DMS 273 (cell line): Measurements from ENCODE around the gene BRD3OS.
"Not testable (repeated sequence)": the region's sequence is repeated elsewhere in the genome, so short reads cannot be mapped to it uniquely, and the experiment has no call there.

Experiments used
- DNase-seq: peaks from one replicate; lab custom pipeline; 2025; ENCODE audit not compliant: unreplicated experiment; lab: John Stamatoyannopoulos, UW

The BRD3OS gene

DNA sequence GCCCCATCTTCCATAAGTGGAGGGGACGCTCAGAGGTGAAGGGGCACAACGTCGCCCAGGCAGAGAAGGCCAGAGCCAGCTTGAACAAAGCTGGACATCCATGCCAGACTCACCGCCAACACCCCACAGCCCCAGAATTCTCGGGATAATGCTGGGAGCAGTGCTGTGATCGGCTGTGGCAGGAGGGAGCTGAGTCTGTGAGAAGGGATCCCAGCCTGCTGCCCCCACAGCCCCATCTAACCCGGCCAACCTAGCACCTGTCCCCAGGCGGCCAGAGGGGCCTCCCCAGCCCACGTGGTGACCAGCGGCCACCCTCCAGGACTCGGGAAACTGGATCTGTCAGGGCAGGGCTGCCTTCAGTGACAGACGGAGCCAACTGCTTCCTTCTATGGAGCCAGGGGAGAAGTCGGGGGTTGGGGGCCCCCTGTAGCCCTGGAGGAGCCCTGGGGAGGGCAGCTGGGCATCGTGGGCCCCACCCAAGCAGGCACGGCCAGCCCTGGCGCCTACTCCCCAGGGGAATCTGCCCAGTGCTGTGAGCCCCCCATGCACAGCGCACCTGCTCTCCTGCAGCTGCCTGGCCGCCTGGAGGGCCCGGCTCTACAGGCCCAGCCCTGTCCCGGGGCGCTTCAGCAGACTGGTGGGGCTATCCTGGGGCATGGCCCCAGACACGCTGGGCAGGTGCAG is 36.5 kb downstream of the BRD3OS start:
- no peak for DNase-seq

DNA sequence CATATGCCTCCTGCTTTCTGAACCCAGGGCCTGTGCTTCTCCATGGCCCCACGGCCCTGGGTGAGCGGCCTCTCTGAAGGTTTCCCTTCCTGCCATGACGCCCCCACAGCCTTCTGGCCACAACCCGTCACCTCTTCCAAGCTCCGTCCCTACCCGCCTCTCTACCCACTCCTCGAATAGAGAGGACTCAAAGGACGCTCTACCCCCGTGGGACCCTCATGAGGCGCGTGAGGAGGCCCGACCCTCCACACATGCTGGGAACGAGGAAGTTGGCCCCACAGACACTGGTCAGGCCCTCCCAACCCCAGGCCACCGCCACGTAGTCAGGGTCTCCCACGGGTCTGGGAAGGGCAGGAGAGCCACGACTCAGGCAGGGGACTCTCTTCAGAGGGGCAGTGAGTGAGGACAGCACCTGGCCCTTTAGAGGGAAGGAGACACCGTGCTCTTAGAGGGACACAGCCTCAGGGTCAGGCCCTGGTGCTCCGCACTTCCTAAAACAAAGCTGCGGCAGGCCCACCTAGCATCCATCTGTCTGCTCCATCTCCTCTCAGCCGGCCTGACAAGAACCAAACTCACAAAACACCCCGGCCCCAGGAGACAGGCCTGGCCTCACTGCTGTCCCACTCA is 37.3 kb downstream of the BRD3OS start:
- DNase-seq: no peak

DNA sequence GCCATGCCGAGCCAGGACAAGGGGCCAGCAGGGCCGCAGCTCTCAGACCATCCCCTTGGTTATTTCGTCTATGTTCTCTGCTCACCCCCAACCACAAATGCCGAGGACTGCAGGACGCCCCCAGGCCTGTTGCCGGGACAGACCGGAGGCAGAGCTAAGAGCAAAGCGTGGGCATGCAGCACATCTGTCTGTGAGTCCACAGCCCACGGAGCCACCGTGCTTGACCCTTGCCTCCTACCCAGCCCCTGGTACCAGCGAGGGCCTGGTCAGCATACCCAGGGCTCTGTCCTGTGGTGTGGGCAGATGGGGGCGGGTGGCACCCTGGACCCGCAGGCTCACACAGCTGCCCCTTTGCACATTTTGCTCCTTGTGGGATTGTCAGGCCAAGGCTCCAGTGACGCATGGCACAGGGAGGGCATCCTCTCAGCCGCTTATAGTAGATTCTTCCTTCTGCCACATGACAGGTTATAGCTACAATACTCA is 37.8 kb downstream of the BRD3OS start:
- no peak for DNase-seq

DNA sequence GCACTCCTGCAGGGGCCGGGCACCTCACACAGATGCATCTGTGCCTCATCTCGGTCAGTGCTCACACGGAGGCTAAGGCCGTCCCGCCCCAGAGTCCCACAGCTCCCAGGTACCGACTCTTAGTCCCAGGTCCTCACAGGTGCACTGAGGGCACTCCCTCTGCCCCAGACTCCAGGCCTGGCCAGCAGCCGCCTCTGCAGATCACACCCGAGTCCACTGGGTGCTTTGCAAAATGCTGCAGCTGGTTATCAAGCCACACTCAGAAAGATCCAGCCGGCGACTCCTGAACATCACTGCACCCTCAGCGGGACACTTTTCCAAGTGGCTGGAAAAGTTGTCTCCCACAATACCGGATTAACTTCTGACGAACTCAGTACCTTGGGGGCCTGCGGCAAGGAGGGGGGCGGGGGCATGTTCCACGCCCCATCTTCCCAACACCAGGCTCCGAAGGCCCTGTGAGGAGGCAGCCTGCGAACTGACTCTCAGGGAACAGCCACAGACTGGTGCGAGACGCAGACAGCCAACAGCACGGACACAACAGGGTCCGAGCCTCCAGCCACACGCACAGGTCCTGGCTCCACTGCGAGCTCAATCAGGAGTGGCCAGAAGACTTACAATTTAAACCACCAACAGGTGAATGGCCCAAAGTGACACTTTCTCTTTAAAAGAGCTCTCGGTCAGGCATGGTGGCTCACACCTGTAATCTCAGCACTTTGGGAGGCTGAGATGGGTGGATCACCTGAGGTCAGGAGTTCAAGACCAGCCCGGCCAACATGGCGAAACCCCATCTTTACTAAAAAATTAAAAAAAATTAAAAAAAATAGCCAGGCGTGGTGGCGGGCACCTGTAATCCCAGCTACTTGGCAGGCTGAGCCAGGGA is 38.5 kb downstream of the BRD3OS start:
- DNase-seq: no peak

GRCh38 chr9:134064711-134065110 is 39.4 kb downstream of the BRD3OS start:
- no peak for DNase-seq

DNA sequence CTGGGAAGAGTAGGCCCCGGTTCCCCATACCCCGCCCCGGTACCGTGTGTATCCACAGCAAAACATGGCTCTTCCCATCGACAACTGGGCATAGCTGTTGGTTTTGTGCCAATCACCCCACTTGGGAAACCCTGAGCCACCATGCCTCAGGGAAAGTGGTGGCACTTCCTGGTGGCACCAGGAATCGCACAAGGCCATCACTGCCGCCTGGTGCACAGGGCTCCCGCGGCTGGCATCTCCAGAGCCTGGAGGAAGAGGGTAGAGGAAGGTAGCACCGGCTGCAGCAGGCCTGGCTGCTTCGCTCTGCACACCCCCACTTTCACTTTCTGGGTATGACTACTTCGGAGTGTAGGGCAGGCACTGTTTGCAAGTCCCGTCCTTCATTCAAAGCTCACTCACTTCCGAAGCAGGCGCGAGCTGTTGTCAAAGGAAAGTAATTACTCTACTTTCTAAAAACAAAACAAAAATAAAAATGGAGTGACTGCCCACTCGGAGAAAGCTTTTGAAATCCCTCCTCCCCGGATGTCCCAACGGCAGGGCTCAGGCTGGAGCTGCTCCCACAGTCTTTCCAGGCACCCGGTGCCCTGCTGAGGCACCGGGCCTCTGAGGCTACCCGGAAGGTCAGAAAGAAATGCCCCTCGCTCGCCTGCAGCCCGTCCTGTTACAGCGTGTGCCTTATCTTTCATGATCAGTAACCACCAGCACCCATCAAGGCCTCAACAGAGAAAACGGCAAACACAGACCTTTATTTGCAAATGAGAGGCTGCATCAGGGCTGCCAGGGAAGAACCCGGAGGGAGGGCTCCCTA is 40.5 kb downstream of the BRD3OS start:
- no peak for DNase-seq

- peak; percentile 50 for DNase-seq
These were observed 41.2 kb downstream of the BRD3OS start for GRCh38 chr9:134066526-134066912.

- peak; percentile 80 for DNase-seq
These were observed 41.9 kb downstream of the BRD3OS start for GRCh38 chr9:134066913-134067851.

DNA sequence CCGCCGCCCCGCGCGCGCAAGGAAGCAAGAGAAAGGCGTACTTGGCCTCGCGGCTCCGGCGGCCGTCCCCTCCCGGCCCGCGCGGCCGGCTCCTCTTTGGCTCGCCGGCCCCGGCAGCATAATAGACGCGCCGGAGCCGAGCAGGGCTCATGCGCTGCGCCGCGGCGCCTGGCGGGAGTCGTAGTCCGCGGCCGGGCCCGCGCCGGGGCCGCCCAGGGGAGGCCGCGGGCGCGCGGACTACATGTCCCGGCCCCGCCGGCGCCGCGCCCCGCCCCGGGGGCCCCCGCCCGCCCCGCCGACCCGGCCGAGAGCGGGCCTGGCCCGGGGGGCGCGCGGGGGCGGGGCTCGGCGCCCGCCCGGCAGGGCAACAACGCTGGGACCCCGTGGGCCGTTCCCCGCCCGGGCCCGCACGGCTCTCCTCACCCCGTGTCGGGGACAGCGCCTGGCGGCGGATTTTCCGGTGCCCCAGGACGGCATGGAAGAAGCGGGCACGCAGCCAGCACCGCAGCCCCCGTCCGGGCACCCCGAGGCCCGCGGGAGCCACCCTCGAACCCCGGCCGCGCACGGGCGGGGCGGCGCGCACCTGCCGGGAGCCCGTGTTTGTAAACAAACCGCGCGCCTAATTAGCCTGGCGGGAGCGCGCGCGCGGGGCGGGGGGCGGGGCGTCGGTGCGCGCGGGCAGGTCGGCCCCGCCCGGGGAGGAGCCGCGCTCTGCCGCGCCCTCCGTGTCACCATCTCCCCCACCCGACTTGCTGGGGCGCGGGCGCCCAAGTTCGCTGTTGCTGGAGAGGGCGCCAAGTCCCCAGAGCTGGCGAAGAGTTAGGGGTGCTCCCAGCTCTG is 42.8 kb downstream of the BRD3OS start, which contains the start of gene BRD3:
TSS of gene BRD3 (minus strand) at position 123 of the 840 bp plus-strand sequence. CDS start 14,549 bp downstream, outside the sequence.
- DNase-seq: peak; percentile 97

GRCh38 chr9:134068744-134069479 is 43.6 kb downstream of the BRD3OS start:
- DNase-seq: peak; percentile 21

DNA sequence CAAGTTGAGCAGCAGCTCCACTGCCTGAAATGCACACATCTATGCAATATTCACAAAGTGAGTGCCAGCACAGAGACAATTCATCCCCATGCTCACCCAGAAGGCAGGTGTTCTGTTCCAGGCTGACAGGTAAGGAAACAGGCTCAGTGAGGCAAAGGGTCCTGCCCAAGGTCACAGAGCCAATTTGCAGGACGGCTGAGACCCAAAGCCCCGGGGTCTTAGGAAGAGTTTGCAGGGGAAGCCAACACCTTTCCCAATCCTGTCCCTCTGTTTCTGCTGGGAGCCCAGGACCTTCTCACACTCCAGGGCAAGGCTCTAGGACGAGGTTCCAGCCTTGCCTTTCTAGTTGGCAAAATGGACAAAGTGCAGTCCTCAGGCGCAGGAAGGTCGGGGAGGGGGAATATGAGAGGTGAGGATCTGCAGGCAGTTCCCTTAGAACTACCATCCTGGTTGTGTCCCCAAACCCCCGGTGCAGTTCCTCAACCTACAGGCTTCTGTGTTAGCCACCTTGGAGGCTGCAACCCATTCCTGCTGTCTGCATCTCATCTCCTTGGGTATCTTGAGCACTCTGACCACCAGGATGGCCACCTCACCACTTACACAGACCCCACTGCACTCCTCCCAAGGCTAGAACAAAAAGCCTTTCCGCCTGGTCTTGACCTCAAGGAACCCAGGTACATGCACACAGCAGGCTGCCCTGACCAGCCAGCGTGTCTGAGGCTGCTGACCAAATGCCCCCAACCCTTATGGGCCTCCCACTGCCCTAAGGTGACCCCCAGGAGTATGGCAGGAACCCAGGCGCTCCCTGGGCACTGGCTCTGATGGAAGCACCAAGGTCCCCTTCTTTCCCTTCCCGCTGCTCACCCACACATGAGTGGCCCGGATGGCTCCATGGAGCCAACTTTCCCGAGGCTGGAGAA is 44.5 kb downstream of the BRD3OS start:
- no peak for DNase-seq

DNA sequence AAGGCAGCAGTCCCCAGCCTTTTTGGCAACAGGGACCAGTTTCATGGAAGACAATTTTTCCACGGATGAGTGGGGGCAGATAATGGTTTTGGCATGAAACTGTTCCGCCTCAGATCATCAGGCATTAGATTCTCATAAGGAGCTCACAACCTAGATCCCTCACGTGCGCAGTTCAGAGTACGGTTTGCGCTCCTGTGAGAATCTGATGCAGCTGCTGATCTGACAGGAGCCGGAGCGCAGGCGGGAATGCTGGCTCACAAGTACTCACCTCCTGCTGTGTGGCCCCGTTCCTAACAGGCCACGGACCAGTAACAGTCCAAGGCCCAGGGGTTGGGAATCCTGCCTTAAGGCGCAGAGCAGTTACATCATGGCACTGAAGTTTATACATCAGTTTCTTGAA is 45.9 kb downstream of the BRD3OS start:
- DNase-seq: no peak

GRCh38 chr9:134072683-134073082 is 47.4 kb downstream of the BRD3OS start:
- DNase-seq: not testable (repeated sequence)

DNA sequence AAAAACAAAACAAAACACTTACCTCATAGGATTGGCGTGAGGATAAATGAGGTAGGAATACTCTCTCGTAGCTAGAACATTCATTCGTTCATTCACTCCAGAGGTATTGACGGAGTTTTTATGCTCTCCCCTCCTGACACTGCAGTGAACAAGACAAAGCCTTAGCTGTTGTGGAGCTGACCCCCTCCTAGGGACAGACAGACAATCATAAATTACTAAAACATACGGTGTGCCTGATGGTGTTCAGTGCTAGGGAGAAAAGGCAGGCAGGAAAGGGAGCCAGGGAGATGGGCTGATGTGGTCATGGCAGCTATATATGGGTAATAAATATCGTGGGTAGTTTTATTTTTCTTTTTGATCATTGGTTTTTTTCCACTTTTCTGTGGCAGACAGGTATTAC is 48.2 kb downstream of the BRD3OS start:
- no peak for DNase-seq

GRCh38 chr9:134075689-134076088 is 50.4 kb downstream of the BRD3OS start:
- not testable (repeated sequence) for DNase-seq

DNA sequence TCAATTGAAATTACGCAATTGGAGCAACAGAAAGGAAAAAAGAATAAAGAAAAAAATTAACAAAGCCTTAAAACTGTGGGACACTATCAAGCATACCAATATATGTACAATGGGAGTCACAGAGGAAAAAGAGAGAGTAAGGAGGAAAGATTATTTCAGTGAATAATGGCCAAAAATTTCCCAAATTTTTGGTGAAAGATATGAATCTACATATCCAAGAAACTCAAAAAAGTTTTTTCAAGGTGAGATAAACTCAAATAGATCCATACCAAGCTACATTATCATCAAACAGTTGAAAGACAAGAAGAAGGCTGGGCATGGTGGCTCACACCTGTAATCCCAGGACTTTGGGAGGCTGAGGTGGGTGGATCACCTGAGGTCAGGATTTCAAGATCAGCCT is 51.4 kb downstream of the BRD3OS start:
- no peak for DNase-seq
